ENCODE data around the gene RFXANK.

The RFXANK gene

DNA sequence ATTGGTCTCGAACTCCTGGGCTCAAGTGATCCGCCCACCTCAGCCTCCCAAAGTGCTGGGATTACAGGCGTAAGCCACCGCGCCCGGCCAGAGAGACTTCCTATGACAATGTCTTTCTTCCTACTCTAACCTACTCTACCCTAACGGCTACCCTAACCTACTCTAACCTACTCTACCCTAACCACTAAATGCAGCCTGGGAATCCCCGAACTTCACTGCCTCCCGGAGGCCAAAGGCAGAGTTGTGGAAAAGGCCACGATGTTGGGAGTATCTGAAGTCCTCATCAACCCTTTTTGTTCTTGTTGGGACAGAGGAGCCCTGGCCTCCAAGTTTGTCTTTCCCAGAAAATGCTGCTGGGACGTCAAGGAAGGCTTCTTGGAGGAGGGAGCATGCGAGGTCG is 12.1 kb downstream of the RFXANK start (continued):
- TF ChIP-seq, protein P1, sequence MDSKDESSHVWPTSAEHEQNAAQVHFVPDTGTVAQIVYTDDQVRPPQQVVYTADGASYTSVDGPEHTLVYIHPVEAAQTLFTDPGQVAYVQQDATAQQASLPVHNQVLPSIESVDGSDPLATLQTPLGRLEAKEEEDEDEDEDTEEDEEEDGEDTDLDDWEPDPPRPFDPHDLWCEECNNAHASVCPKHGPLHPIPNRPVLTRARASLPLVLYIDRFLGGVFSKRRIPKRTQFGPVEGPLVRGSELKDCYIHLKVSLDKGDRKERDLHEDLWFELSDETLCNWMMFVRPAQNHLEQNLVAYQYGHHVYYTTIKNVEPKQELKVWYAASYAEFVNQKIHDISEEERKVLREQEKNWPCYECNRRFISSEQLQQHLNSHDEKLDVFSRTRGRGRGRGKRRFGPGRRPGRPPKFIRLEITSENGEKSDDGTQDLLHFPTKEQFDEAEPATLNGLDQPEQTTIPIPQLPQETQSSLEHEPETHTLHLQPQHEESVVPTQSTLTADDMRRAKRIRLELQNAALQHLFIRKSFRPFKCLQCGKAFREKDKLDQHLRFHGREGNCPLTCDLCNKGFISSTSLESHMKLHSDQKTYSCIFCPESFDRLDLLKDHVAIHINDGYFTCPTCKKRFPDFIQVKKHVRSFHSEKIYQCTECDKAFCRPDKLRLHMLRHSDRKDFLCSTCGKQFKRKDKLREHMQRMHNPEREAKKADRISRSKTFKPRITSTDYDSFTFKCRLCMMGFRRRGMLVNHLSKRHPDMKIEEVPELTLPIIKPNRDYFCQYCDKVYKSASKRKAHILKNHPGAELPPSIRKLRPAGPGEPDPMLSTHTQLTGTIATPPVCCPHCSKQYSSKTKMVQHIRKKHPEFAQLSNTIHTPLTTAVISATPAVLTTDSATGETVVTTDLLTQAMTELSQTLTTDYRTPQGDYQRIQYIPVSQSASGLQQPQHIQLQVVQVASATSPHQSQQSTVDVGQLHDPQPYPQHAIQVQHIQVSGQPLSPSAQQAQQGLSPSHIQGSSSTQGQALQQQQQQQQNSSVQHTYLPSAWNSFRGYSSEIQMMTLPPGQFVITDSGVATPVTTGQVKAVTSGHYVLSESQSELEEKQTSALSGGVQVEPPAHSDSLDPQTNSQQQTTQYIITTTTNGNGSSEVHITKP (tag by site-specific recombination; IDR thresholded peaks at IDR 0.05): no peak
- no peak for TF ChIP-seq ZNF140 (tag by site-specific recombination; IDR thresholded peaks at IDR 0.05)
- TF ChIP-seq ZBTB48 (tag by site-specific recombination; IDR thresholded peaks at IDR 0.05): no peak

DNA sequence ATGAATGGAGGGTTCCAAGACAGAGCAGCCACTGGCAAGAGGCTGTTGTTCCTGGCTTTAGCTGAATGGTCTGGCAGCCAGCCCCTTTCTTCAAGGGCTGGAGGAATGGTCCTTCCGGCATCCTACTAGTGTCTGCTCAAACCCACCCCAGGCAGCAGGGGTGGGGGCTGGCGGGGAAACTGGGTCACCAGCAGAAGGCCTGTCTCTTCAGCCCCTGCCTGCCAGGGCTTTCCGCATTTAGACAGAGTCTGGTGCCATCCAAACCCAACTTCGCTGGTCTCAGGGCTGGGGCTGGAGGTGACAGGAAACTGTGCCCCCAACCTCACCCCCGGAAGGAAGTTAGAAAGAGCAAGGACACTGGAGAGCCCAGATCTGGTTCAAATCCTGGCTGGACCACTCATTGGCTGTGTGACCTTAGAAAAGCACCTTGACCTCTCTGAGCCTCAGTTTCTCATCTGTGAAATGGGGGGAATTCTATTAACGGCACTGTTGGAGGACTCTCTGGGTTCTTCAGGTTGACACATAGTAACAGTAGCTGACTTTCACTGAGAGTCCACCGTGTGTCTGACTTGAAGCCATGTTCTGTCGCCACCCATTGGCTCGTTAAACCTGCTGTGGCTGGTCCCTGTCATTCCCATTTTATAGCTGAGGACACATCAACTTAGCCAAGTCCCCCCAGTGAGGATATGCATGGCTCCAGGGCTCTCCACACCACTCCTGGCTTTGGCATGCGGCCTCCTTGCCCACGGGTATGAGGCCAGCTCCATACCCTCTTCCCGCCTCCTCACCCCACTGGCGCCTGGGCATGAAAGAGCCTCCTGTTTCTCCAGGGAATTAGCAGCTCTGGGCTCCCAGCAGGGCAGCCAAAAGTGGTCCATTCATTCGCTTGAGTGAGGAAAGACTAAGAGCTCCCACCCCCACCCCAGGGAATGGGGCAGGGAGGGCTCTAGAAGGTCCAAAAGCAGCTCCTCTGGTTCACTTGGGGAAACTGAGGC is 13.7 kb downstream of the RFXANK start:
- CTCF ChIA-PET: interaction anchor here (0.7 to 1.6 kb wide), 2 partner anchors 20 to 21 kb away, joined by 4 to 7 read pairs; no protein-coding TSS in a partner anchor
- H3K36me3 ChIP-seq (ENCODE audit: control insufficient read depth in 2 of 2, insufficient read depth in 1 of 2, low read length in 2 of 2): peaks cover 4 to 14% of the 10 kb centered on the region in 2 experiments; a peak in 2 of 3 replicates
- H3K4me3 ChIP-seq (ENCODE audit: low read depth, low read length): no peak overlapping the region
- H3K27ac ChIP-seq (ENCODE audit: extremely low read depth, low read depth, low read length): no peak overlapping the region
- TF ChIP-seq SP7 (tag by site-specific recombination; IDR thresholded peaks at IDR 0.05): no peak
- TF ChIP-seq ZNF768 (tag by site-specific recombination; IDR thresholded peaks at IDR 0.05): peak; percentile 73; the same call in 1 of the 2 replicates
- TF ChIP-seq ZNF830 (tag by site-specific recombination; IDR thresholded peaks at IDR 0.05; ENCODE audit: low read depth): no peak
- no peak for TF ChIP-seq ZNF776 (tag by site-specific recombination; IDR thresholded peaks at IDR 0.05; ENCODE audit: borderline replicate concordance)
- no peak for TF ChIP-seq ZNF624 (tag by site-specific recombination; IDR thresholded peaks at IDR 0.05)
- no peak for TF ChIP-seq HOXA7 (CRISPR knock-in tag; IDR thresholded peaks at IDR 0.05; ENCODE audit: borderline replicate concordance)
- POLR2A ChIA-PET: no interaction called here
- H3K4me1 ChIP-seq (ENCODE audit: control insufficient read depth, insufficient read depth, low read length): no peaks in the 10 kb centered on the region
- H3K9me3 ChIP-seq (ENCODE audit: control insufficient read depth, insufficient read depth, low read depth, low read length): no peaks in the 10 kb centered on the region

DNA sequence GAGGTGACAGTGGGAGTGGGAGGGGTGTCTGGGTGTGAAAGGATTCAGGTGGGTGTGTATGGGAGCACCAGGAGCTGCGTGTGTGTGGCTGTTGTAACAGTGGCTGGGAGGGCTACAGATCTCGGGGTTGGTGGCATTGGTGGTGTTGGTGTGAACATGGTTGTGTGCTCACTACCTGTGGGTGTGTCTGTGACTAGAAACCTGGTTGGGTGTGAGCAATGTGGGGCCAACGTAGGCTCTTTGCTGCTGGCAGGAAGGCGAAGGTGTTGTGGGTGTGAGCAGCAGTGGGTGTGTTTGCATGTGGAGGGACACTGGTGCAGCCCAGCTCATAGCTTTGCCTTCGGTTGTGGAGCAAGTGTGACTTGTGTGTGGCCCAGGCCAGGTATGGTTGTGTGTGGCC is 14.9 kb downstream of the RFXANK start:
- Histone ChIP-seq H3K27ac (ENCODE audit: extremely low read depth, low read depth, low read length) (no peak overlapping the region), H3K4me1 (ENCODE audit: control insufficient read depth, insufficient read depth, low read length) (no peaks in the 10 kb centered on the region), H3K4me3 (ENCODE audit: low read depth, low read length) (no peak overlapping the region), H3K36me3 (ENCODE audit: control insufficient read depth in 2 of 2, insufficient read depth in 1 of 2, low read length in 2 of 2) (peaks cover 0 to 7% of the 10 kb centered on the region in 2 experiments; a peak in 1 of 3 replicates), H3K9me3 (ENCODE audit: control insufficient read depth, insufficient read depth, low read depth, low read length) (no peaks in the 10 kb centered on the region)
- ChIA-PET CTCF (interaction anchor here (1.6 kb wide), 1 partner anchor 19 kb away, joined by 7 read pairs; no protein-coding TSS in a partner anchor), POLR2A (no interaction called here)
- TF ChIP-seq, protein P2, sequence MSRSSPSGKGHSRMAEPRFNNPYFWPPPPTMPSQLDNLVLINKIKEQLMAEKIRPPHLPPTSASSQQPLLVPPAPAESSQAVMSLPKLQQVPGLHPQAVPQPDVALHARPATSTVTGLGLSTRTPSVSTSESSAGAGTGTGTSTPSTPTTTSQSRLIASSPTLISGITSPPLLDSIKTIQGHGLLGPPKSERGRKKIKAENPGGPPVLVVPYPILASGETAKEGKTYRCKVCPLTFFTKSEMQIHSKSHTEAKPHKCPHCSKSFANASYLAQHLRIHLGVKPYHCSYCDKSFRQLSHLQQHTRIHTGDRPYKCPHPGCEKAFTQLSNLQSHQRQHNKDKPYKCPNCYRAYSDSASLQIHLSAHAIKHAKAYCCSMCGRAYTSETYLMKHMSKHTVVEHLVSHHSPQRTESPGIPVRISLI (tag by site-specific recombination; IDR thresholded peaks at IDR 0.05): no peak
- TF ChIP-seq ZNF274 (IDR thresholded peaks at IDR 0.05; ENCODE audit: low read length): no peak
- no peak for TF ChIP-seq ZNF274 (tag by site-specific recombination; IDR thresholded peaks at IDR 0.05; ENCODE audit: borderline replicate concordance)
- TF ChIP-seq HOXA7 (CRISPR knock-in tag; IDR thresholded peaks at IDR 0.05; ENCODE audit: borderline replicate concordance): no peak
- TF ChIP-seq ZFP41 (tag by site-specific recombination; IDR thresholded peaks at IDR 0.05; ENCODE audit: borderline replicate concordance): no peak
- peak; percentile 53; the same call in 1 of the 2 replicates for TF ChIP-seq KLF9 (tag by site-specific recombination; IDR thresholded peaks at IDR 0.05; ENCODE audit: low read depth)
- TF ChIP-seq ZNF404 (tag by site-specific recombination; IDR thresholded peaks at IDR 0.05): no peak
- TF ChIP-seq GLIS2 (tag by site-specific recombination; IDR thresholded peaks at IDR 0.05): no peak
- no peak for TF ChIP-seq ZNF785 (tag by site-specific recombination; IDR thresholded peaks at IDR 0.05)
- TF ChIP-seq ZNF561 (tag by site-specific recombination; IDR thresholded peaks at IDR 0.05; ENCODE audit: borderline replicate concordance): no peak
- TF ChIP-seq, protein P3, sequence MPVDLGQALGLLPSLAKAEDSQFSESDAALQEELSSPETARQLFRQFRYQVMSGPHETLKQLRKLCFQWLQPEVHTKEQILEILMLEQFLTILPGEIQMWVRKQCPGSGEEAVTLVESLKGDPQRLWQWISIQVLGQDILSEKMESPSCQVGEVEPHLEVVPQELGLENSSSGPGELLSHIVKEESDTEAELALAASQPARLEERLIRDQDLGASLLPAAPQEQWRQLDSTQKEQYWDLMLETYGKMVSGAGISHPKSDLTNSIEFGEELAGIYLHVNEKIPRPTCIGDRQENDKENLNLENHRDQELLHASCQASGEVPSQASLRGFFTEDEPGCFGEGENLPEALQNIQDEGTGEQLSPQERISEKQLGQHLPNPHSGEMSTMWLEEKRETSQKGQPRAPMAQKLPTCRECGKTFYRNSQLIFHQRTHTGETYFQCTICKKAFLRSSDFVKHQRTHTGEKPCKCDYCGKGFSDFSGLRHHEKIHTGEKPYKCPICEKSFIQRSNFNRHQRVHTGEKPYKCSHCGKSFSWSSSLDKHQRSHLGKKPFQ (tag by site-specific recombination; IDR thresholded peaks at IDR 0.05): peak; percentile 60; the same call in 1 of the 2 replicates
- TF ChIP-seq, protein P4, sequence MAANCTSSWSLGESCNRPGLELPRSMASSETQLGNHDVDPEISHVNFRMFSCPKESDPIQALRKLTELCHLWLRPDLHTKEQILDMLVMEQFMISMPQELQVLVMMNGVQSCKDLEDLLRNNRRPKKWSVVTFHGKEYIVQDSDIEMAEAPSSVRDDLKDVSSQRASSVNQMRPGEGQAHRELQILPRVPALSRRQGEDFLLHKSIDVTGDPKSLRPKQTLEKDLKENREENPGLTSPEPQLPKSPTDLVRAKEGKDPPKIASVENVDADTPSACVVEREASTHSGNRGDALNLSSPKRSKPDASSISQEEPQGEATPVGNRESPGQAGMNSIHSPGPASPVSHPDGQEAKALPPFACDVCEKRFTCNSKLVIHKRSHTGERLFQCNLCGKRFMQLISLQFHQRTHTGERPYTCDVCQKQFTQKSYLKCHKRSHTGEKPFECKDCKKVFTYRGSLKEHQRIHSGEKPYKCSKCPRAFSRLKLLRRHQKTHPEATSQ (tag by site-specific recombination; IDR thresholded peaks at IDR 0.05): no peak
- TF ChIP-seq GLI4 (tag by site-specific recombination; IDR thresholded peaks at IDR 0.05): no peak
- TF ChIP-seq ZFHX2 (tag by site-specific recombination; conservative IDR thresholded peaks at IDR 0.05): peak; percentile 88

Data from HEK293 (cell line).